ENCODE data around the gene DIAPH3.

Gene DIAPH3

GRCh38 chr13:59744747-59745391 lies 418.9 kb downstream of the DIAPH3 start:
- no CpG with 5 or more reads among the region's 2 CpGs for WGBS (ENCODE audit: insufficient coverage, insufficient read length)
- no peak overlapping the region for H3K4me3 ChIP-seq (ENCODE audit: low read length)
- no peak for DNase-seq (ENCODE audit: low read depth, low spot score)
- no peaks in the 10 kb centered on the region for H3K36me3 ChIP-seq (ENCODE audit: control insufficient read depth, insufficient read depth, low read length)
- no peaks in the 10 kb centered on the region for H3K9me3 ChIP-seq (ENCODE audit: control insufficient read depth, insufficient read depth, low read length)
- peaks cover 4% of the 10 kb centered on the region; the same call in 1 of the 2 replicates for H3K4me1 ChIP-seq (ENCODE audit: control insufficient read depth, insufficient read depth, low read length)
- no peak overlapping the region for H3K27ac ChIP-seq (ENCODE audit: low read length)
- no peaks in the 10 kb centered on the region for H3K27me3 ChIP-seq (ENCODE audit: control insufficient read depth, insufficient read depth, low read length)

GRCh38 chr13:59743195-59743594 lies 420.5 kb downstream of the DIAPH3 start:
- WGBS (ENCODE audit: insufficient coverage, insufficient read length): 100% methylated on average over 1 of the region's 3 CpGs
- no peak for DNase-seq (ENCODE audit: low read depth, low spot score)
- Histone ChIP-seq H3K4me1 (ENCODE audit: control insufficient read depth, insufficient read depth, low read length) (peaks cover 4% of the 10 kb centered on the region; the same call in 1 of the 2 replicates), H3K36me3 (ENCODE audit: control insufficient read depth, insufficient read depth, low read length) (no peaks in the 10 kb centered on the region), H3K4me3 (ENCODE audit: low read length) (no peak overlapping the region), H3K27me3 (ENCODE audit: control insufficient read depth, insufficient read depth, low read length) (no peaks in the 10 kb centered on the region), H3K27ac (ENCODE audit: low read length) (no peak overlapping the region), H3K9me3 (ENCODE audit: control insufficient read depth, insufficient read depth, low read length) (no peaks in the 10 kb centered on the region)

- H3K27ac ChIP-seq (ENCODE audit: low read length): no peak overlapping the region
- peaks cover 4% of the 10 kb centered on the region; the same call in 1 of the 2 replicates for H3K4me1 ChIP-seq (ENCODE audit: control insufficient read depth, insufficient read depth, low read length)
- DNase-seq (ENCODE audit: low read depth, low spot score): no peak
- H3K4me3 ChIP-seq (ENCODE audit: low read length): no peak overlapping the region
- H3K27me3 ChIP-seq (ENCODE audit: control insufficient read depth, insufficient read depth, low read length): no peaks in the 10 kb centered on the region
- H3K9me3 ChIP-seq (ENCODE audit: control insufficient read depth, insufficient read depth, low read length): no peaks in the 10 kb centered on the region
- no peaks in the 10 kb centered on the region for H3K36me3 ChIP-seq (ENCODE audit: control insufficient read depth, insufficient read depth, low read length)
These were observed 421.3 kb downstream of the DIAPH3 start for GRCh38 chr13:59742467-59742866.

GRCh38 chr13:59738921-59739320 lies 424.8 kb downstream of the DIAPH3 start:
- no peak for DNase-seq (ENCODE audit: low read depth, low spot score)
- Histone ChIP-seq H3K9me3 (ENCODE audit: control insufficient read depth, insufficient read depth, low read length) (no peaks in the 10 kb centered on the region), H3K27me3 (ENCODE audit: control insufficient read depth, insufficient read depth, low read length) (no peaks in the 10 kb centered on the region), H3K27ac (ENCODE audit: low read length) (no peak overlapping the region), H3K36me3 (ENCODE audit: control insufficient read depth, insufficient read depth, low read length) (no peaks in the 10 kb centered on the region), H3K4me1 (ENCODE audit: control insufficient read depth, insufficient read depth, low read length) (peaks cover 3% of the 10 kb centered on the region; the same call in 1 of the 2 replicates), H3K4me3 (ENCODE audit: low read length) (no peak overlapping the region)
- WGBS (ENCODE audit: insufficient coverage, insufficient read length): 50% methylated on average over 2 of the region's 5 CpGs

GRCh38 chr13:59734393-59734792 lies 429.3 kb downstream of the DIAPH3 start:
- no CpG with 5 or more reads among the region's 6 CpGs for WGBS (ENCODE audit: insufficient coverage, insufficient read length)
- Histone ChIP-seq H3K36me3 (ENCODE audit: control insufficient read depth, insufficient read depth, low read length) (no peaks in the 10 kb centered on the region), H3K9me3 (ENCODE audit: control insufficient read depth, insufficient read depth, low read length) (no peaks in the 10 kb centered on the region), H3K27me3 (ENCODE audit: control insufficient read depth, insufficient read depth, low read length) (no peaks in the 10 kb centered on the region), H3K4me3 (ENCODE audit: low read length) (no peak overlapping the region), H3K4me1 (ENCODE audit: control insufficient read depth, insufficient read depth, low read length) (no peaks in the 10 kb centered on the region), H3K27ac (ENCODE audit: low read length) (no peak overlapping the region)
- no peak for DNase-seq (ENCODE audit: low read depth, low spot score)

GRCh38 chr13:59733744-59734143 lies 430.0 kb downstream of the DIAPH3 start:
- H3K4me1 ChIP-seq (ENCODE audit: control insufficient read depth, insufficient read depth, low read length): no peaks in the 10 kb centered on the region
- no peaks in the 10 kb centered on the region for H3K27me3 ChIP-seq (ENCODE audit: control insufficient read depth, insufficient read depth, low read length)
- H3K27ac ChIP-seq (ENCODE audit: low read length): no peak overlapping the region
- no peaks in the 10 kb centered on the region for H3K36me3 ChIP-seq (ENCODE audit: control insufficient read depth, insufficient read depth, low read length)
- DNase-seq (ENCODE audit: low read depth, low spot score): no peak
- no CpG with 5 or more reads among the region's 2 CpGs for WGBS (ENCODE audit: insufficient coverage, insufficient read length)
- H3K9me3 ChIP-seq (ENCODE audit: control insufficient read depth, insufficient read depth, low read length): no peaks in the 10 kb centered on the region
- H3K4me3 ChIP-seq (ENCODE audit: low read length): no peak overlapping the region

GRCh38 chr13:59730026-59730425 lies 433.7 kb downstream of the DIAPH3 start:
- no peak overlapping the region for H3K4me3 ChIP-seq (ENCODE audit: low read length)
- WGBS (ENCODE audit: insufficient coverage, insufficient read length): no CpG with 5 or more reads among the region's 3 CpGs
- H3K36me3 ChIP-seq (ENCODE audit: control insufficient read depth, insufficient read depth, low read length): no peaks in the 10 kb centered on the region
- H3K4me1 ChIP-seq (ENCODE audit: control insufficient read depth, insufficient read depth, low read length): no peaks in the 10 kb centered on the region
- no peaks in the 10 kb centered on the region for H3K27me3 ChIP-seq (ENCODE audit: control insufficient read depth, insufficient read depth, low read length)
- no peak for DNase-seq (ENCODE audit: low read depth, low spot score)
- no peak overlapping the region for H3K27ac ChIP-seq (ENCODE audit: low read length)
- no peaks in the 10 kb centered on the region for H3K9me3 ChIP-seq (ENCODE audit: control insufficient read depth, insufficient read depth, low read length)

- no peak overlapping the region for H3K4me3 ChIP-seq (ENCODE audit: low read length)
These were observed 434.7 kb downstream of the DIAPH3 start for GRCh38 chr13:59728896-59729545.

GRCh38 chr13:59721926-59722910 lies 441.5 kb downstream of the DIAPH3 start:
- Histone ChIP-seq H3K9me3 (ENCODE audit: control insufficient read depth, insufficient read depth, low read length) (no peaks in the 10 kb centered on the region), H3K36me3 (ENCODE audit: control insufficient read depth, insufficient read depth, low read length) (no peaks in the 10 kb centered on the region), H3K27me3 (ENCODE audit: control insufficient read depth, insufficient read depth, low read length) (no peaks in the 10 kb centered on the region), H3K4me3 (ENCODE audit: low read length) (no peak overlapping the region), H3K27ac (ENCODE audit: low read length) (no peak overlapping the region), H3K4me1 (ENCODE audit: control insufficient read depth, insufficient read depth, low read length) (peaks cover 1% of the 10 kb centered on the region; the same call in 1 of the 2 replicates)
- no peak for DNase-seq (ENCODE audit: low read depth, low spot score)
- no CpG with 5 or more reads among the region's 6 CpGs for WGBS (ENCODE audit: insufficient coverage, insufficient read length)

More at GRCh38 chr13:59728896-59729545, 434.7 kb downstream of the DIAPH3 start:
- no peaks in the 10 kb centered on the region for H3K9me3 ChIP-seq (ENCODE audit: control insufficient read depth, insufficient read depth, low read length)
- no peaks in the 10 kb centered on the region for H3K27me3 ChIP-seq (ENCODE audit: control insufficient read depth, insufficient read depth, low read length)
- no peak for DNase-seq (ENCODE audit: low read depth, low spot score)
- H3K27ac ChIP-seq (ENCODE audit: low read length): no peak overlapping the region
- no peaks in the 10 kb centered on the region for H3K36me3 ChIP-seq (ENCODE audit: control insufficient read depth, insufficient read depth, low read length)
- H3K4me1 ChIP-seq (ENCODE audit: control insufficient read depth, insufficient read depth, low read length): no peaks in the 10 kb centered on the region
- WGBS (ENCODE audit: insufficient coverage, insufficient read length): no CpG with 5 or more reads among the region's 3 CpGs

GRCh38 chr13:59715611-59716010 lies 448.1 kb downstream of the DIAPH3 start:
- H3K27ac ChIP-seq (ENCODE audit: low read length): no peak overlapping the region
- WGBS (ENCODE audit: insufficient coverage, insufficient read length): no CpG with 5 or more reads among the region's 1 CpG
- no peaks in the 10 kb centered on the region for H3K9me3 ChIP-seq (ENCODE audit: control insufficient read depth, insufficient read depth, low read length)
- H3K27me3 ChIP-seq (ENCODE audit: control insufficient read depth, insufficient read depth, low read length): no peaks in the 10 kb centered on the region
- H3K36me3 ChIP-seq (ENCODE audit: control insufficient read depth, insufficient read depth, low read length): no peaks in the 10 kb centered on the region
- no peaks in the 10 kb centered on the region for H3K4me1 ChIP-seq (ENCODE audit: control insufficient read depth, insufficient read depth, low read length)
- no peak overlapping the region for H3K4me3 ChIP-seq (ENCODE audit: low read length)
- no peak for DNase-seq (ENCODE audit: low read depth, low spot score)
